NT2/D1 (cell line): ENCODE measurements around the gene NDST3.

Source experiments
- SUZ12 ChIP-seq: IDR thresholded peaks from 2 replicates; pipeline ENCODE4 v1.6.1; 2011; ENCODE audit not compliant: insufficient read length, insufficient read depth; ENCODE audit errors: extremely low read depth
- YY1 ChIP-seq: IDR thresholded peaks from 2 replicates; pipeline ENCODE4 v1.6.1; 2011; ENCODE audit not compliant: insufficient read length, insufficient read depth
- ZNF274 ChIP-seq: IDR thresholded peaks from 2 replicates; pipeline ENCODE4 v1.6.1; 2011; ENCODE audit warnings: mild to moderate bottlenecking, low read depth, low read length

- TF ChIP-seq YY1, result no peak
- TF ChIP-seq ZNF274, result no peak
- no peak for TF ChIP-seq SUZ12
Measured at GRCh38 chr4:118077767-118078105, 43.5 kb downstream of the NDST3 start.
